A673 (cell line): ENCODE measurements around the gene BIRC5. TPM values are rescaled to one million over a fixed set of nuclear protein-coding genes. Genes with fewer than 3 reads are reported as not detected.

Source experiments
- BruUV-seq: library from RNA; stranded (reverse); fragments of 400-500 nt; replicated peaks from 2 replicates; lab custom pipeline; 2021; lab: Mats Ljungman, UMichigan
- CTCF ChIA-PET: fragments of 300-600 bp; sonication (Branson Sonifier 250); formaldehyde crosslinking; loops from one replicate; lab custom pipeline; 2022; ENCODE audit warnings: antibody characterized with exemption; lab: Charles Lee
- POLR2A ChIA-PET: fragments of 300-600 bp; sonication (Branson Sonifier 250); formaldehyde crosslinking; loops from one replicate; lab custom pipeline; 2022; ENCODE audit warnings: antibody characterized with exemption; ENCODE audit not compliant: low non-redundant PET; lab: Charles Lee
- DNase-seq: peaks from one replicate; pipeline ENCODE4 v3.0.0-alpha.2; 2015; ENCODE audit warnings: low spot score
- H3K27ac ChIP-seq: fragments of 200-600 bp; sonication (generic); 2 replicates; pipeline ENCODE4 v1.5.1; 2016; ENCODE audit warnings: mixed run types, low read depth, mild to moderate bottlenecking, mixed read lengths, antibody characterized with exemption, low read length; ENCODE audit not compliant: poor library complexity, severe bottlenecking
- H3K27me3 ChIP-seq: fragments of 200-600 bp; sonication (generic); replicated peaks from 2 replicates; pipeline ENCODE4 v1.6.1; 2017; ENCODE audit warnings: mixed run types, low read depth, mild to moderate bottlenecking, mixed read lengths, antibody characterized with exemption, low read length; ENCODE audit not compliant: insufficient read depth, poor library complexity
- H3K36me3 ChIP-seq: fragments of 200-600 bp; sonication (generic); 2 replicates; pipeline ENCODE4 v1.6.1; 2016; ENCODE audit warnings: mixed run types, mild to moderate bottlenecking, mixed read lengths, antibody characterized with exemption, low read length; ENCODE audit not compliant: insufficient read depth, poor library complexity, severe bottlenecking
- H3K4me1 ChIP-seq: fragments of 200-600 bp; sonication (generic); 2 replicates; pipeline ENCODE4 v1.6.1; 2017; ENCODE audit warnings: mixed run types, mild to moderate bottlenecking, mixed read lengths, antibody characterized with exemption, low read length; ENCODE audit not compliant: insufficient read depth, poor library complexity, severe bottlenecking
- H3K4me3 ChIP-seq: fragments of 200-600 bp; sonication (generic); 2 replicates; pipeline ENCODE4 v1.5.1; 2016; ENCODE audit warnings: low read depth, mixed run types, mild to moderate bottlenecking, mixed read lengths, low read length; ENCODE audit not compliant: poor library complexity, severe bottlenecking
- H3K9me3 ChIP-seq: fragments of 200-600 bp; sonication (generic); 2 replicates; pipeline ENCODE4 v1.6.1; 2016; ENCODE audit warnings: mixed run types, low read depth, mild to moderate bottlenecking, mixed read lengths, antibody characterized with exemption, low read length; ENCODE audit not compliant: poor library complexity, severe bottlenecking
- CTCF ChIP-seq: fragments of 300-800, 200-600 bp; sonication (generic); conservative IDR thresholded peaks from 2 replicates; pipeline ENCODE4 v1.5.1; 2017; ENCODE audit warnings: low read depth, mild to moderate bottlenecking, antibody characterized with exemption, low read length, moderate library complexity, mixed read lengths
- EZH2 ChIP-seq: fragments of 200-600 bp; sonication (generic); IDR thresholded peaks from 2 replicates; pipeline ENCODE4 v1.6.1; 2017; ENCODE audit warnings: borderline replicate concordance, low read depth, mild to moderate bottlenecking, mixed read lengths, antibody characterized with exemption, low read length; ENCODE audit not compliant: poor library complexity, severe bottlenecking
- intact Hi-C: fragments of 100-400 bp; cut with micrococcal nuclease; formaldehyde crosslinking; loops from one replicate; pipeline ENCODE4 v1.10.0; 2022; ENCODE audit not compliant: unreplicated experiment
- total RNA-seq: library from RNA; stranded (reverse); gene quantifications from 2 replicates; pipeline ENCODE4 v1.2.3, GENCODE V29; 2021

Gene BIRC5
- total RNA-seq, 1 experiment from 2014 or later: 158 TPM

GRCh38 chr17:78269955-78270381, 55.9 kb downstream of the BIRC5 start:
- BruUV-seq: no TSS peak
- H3K27me3 ChIP-seq: no peaks in the 10 kb centered on the region
- H3K36me3 ChIP-seq: no peaks in the 10 kb centered on the region
- POLR2A ChIA-PET: no interaction called here
- H3K27ac ChIP-seq: no peak overlapping the region
- intact Hi-C loops: no loop called here
- TF ChIP-seq CTCF (no peak), EZH2 (no peak)
- DNase-seq: no peak
- CTCF ChIA-PET: no interaction called here
- H3K9me3 ChIP-seq: no peaks in the 10 kb centered on the region
- no peak overlapping the region for H3K4me3 ChIP-seq
- peaks cover 31% of the 10 kb centered on the region for H3K4me1 ChIP-seq

- no TSS peak for BruUV-seq
- intact Hi-C loops: no loop called here
- no peak for DNase-seq
- ChIA-PET POLR2A (no interaction called here), CTCF (no interaction called here)
- TF ChIP-seq CTCF (no peak), EZH2 (no peak)
- peaks cover 31% of the 10 kb centered on the region for H3K4me1 ChIP-seq
- no peaks in the 10 kb centered on the region for H3K36me3 ChIP-seq
- H3K27me3 ChIP-seq: no peaks in the 10 kb centered on the region
- H3K4me3 ChIP-seq: no peak overlapping the region
- no peaks in the 10 kb centered on the region for H3K9me3 ChIP-seq
- H3K27ac ChIP-seq: no peak overlapping the region
Measured at GRCh38 chr17:78271419-78272170, 57.5 kb downstream of the BIRC5 start.

DNA sequence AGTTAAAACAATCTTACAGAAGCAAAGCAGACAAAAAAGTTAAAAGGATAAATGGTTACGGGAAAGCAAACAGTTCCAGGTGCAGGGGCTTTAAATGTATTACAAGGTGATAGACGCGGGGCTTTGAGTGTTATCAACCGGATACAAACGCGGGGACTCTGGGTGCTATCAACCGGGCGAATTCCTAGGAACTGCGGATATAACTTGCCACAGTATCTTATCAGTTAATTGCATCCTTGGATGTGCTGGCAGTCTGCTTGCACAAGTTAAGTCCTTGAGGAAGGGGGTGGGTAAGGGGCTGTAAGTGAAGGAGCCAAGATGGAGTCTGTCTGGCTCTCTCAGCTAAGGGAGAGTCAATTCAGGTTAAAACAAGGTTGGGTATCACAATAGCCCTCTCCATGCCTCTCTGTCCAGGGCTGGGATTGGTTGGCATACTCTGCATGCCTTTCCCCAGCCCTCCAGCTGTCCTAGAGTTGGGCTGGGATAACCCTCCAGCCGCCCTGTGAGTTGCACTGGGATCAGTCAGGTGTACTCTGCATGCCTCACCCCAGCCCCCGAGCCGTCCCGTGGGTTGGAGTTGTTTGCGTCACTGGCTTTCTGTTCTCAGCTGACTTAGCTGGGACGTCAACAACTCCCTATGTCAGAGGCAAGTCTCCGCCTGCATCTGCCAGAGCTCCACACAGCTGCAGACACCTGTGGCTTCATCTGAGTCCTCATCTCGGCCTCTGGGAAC, 58.3 kb downstream of the BIRC5 start:
- H3K9me3 ChIP-seq: no peaks in the 10 kb centered on the region
- intact Hi-C loops: no loop called here
- peaks cover 31% of the 10 kb centered on the region for H3K4me1 ChIP-seq
- BruUV-seq: no TSS peak
- DNase-seq: no peak
- H3K4me3 ChIP-seq: no peak overlapping the region
- H3K36me3 ChIP-seq: no peaks in the 10 kb centered on the region
- POLR2A ChIA-PET: no interaction called here
- H3K27ac ChIP-seq: no peak overlapping the region
- no peak for TF ChIP-seq EZH2
- TF ChIP-seq CTCF: no peak
- CTCF ChIA-PET: no interaction called here
- no peaks in the 10 kb centered on the region for H3K27me3 ChIP-seq
